SHP77 (cell line): ENCODE measurements around the gene SLC35A1.

Source experiments
- DNase-seq, 2 experiments: peaks; one replicate each; lab custom pipeline; 2025; lab: John Stamatoyannopoulos, UW

Gene SLC35A1

DNA sequence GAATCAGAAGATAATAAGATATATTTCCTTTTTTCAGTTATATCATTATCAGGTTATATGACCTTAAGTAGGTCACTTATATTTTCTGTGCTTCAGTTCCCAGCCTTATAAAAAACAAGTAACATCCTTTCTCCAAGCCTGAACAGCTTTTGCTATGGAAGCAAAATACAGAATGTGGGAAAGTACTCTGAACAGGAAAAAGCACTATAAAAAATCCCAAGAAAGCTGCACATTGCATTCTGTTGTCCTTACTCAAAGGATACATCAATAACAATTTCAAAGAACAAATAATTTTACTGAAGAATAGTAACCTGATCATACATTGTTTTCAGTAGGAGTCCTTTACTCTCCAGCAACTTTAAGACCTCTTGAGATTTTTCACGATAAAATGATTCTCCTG lies 56.4 kb downstream of the SLC35A1 start:
- DNase-seq = no peak

DNA sequence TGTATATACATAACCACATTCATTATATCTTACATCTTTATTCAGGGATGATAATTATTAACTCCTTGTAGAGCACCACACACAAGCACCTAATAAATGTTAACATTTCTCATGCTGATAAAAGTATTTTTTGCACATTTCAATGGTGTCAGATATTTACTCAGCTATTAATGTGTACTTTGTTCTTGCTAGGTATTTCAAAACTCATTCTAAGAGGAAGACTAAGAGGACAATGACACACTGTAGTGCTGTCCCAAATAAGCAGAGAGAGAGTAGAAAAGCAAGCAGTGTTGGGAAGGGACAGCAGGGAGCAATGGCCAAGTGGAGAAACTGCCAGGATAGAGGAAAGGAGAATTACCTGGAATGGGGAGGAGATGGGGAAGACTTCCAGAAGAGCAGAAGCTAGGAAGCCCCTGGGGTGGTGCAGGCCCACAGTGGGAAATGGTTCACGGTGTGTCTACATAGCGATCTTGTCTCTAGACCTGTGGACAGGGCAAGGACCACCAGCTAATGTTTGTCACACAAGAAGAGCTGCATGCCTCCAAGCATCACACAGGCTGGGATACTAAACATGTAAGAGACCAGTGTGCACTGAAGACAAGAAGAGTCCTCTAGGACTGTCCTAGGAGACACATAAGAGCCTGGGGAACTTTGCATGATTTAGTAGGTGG lies 61.7 kb downstream of the SLC35A1 start:
- DNase-seq = no peak

- no peak for DNase-seq
These were observed 65.9 kb downstream of the SLC35A1 start for GRCh38 chr6:87538510-87539260.

- DNase-seq = no peak
These were observed 66.8 kb downstream of the SLC35A1 start for GRCh38 chr6:87539554-87539953.

DNA sequence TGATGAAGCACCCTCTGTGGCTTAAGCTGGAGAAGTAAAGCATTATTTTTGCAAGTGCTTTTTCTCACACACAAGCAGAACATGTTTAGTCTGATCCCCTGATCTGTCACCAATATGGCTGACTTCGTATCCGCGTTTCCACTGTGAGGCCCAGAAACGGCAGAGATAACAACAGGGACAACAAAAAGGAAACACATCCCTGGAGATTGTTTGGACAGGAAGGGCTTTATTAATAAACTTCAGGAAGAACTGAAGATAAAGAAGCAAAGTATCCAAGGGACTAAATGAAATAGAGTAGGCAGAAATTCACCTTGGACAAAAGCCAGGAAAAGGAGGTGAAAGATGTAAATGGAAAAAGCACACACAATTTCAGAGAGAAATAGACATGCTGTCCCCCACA lies 67.8 kb downstream of the SLC35A1 start:
- DNase-seq = no peak

DNA sequence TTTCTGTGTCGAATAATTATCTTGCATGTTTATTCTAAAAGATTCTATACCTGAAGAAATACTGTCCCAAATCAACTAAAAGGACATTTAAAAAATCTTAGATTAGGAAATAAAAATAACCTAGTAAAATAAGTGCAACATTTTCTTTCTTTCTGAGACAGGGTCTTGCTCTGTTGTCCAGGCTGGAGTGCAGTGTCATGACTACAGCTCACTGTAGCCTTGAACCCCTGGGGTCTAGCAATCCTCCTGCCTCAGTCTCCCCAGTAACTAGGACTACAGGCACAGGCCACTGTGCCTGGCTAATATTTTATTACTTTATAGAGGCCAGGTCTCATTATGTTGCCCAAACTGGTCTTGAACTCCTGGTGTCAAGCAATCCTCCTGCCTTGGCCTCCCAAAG lies 68.3 kb downstream of the SLC35A1 start:
- no peak for DNase-seq

DNA sequence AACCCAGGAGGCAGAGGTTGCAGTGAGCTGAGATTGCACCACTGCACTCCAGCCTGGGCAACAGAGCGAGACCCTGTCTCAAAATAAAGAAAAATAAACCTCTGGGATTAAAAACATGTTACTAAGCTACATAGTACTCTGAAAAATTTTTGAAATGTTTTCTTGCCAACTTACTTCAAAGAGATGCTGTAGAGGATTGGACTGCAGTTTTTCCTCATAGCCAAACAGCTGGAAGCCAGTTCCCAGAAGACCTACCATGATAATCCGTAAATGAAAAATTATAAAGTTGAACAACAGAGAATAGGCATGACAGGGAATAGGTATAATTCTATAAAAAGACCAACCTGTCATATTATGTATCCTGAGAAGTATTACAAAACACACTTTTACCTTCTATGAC lies 69.0 kb downstream of the SLC35A1 start:
- DNase-seq = no peak

DNA sequence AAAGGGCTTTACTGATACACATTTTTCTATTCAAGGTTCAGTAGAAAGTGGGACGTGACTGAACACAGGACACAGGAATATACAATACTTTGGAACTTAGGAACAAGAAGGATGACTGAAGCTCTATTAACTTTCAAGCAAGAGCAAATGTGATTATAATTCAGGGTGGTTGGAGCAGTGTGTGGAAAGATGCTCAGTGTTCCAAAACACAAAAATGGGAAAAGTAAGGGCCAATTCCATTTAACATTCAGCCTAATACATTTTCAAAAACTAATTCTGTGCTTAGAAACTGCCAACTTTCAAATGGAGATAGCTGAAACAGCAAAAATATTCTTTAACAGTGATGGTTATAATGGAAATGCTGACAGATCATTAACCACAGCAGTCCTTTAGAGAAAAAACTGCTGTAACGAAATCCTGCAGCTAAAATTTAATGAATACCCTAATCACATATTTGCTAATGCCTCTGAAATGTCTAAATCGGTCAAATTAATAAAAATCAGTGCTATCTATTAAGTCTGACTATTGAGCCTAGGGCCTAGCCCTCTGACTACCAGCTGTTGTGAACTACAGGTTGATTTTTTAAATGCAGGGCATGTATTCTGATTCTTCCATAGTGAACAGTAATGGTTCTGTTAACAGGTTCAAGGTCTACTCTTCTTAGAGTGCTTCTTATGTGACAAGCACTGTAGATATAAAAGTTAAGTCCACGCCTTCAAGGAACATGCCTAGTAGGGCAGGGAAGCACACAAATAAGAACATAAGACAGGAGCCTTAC lies 71.1 kb downstream of the SLC35A1 start:
- no peak for DNase-seq

DNA sequence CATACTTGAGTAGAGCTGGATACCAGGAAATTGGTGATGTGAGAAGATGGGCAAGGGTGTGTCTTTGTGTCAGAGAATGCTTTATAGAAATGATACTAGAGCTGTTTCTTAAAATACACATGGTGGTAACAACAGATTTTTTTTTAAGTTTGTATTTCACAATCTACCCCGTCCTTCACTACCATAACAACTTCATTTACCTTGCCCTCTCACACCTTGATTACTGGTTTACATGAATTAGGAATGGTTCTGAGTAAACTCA lies 71.6 kb downstream of the SLC35A1 start:
- DNase-seq = no peak

DNA sequence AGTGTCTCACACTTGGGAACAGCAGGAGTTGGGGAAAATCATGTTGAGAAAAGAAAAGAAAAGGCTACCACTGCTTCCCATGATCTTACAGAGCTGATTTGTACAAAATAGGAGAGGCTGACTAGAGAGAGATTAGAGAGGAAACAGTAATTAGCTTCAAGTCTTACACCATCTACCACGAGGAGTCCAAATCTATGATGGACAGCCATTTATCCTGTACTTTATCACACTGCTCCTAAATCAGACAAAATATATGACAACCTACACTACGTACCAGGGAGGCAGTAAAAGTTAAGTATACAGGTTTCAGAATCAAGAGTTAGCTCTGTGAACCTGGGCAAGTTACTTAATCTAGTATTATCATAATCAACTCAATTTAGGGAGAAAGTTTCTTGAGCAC lies 79.0 kb downstream of the SLC35A1 start:
- no peak for DNase-seq

DNA sequence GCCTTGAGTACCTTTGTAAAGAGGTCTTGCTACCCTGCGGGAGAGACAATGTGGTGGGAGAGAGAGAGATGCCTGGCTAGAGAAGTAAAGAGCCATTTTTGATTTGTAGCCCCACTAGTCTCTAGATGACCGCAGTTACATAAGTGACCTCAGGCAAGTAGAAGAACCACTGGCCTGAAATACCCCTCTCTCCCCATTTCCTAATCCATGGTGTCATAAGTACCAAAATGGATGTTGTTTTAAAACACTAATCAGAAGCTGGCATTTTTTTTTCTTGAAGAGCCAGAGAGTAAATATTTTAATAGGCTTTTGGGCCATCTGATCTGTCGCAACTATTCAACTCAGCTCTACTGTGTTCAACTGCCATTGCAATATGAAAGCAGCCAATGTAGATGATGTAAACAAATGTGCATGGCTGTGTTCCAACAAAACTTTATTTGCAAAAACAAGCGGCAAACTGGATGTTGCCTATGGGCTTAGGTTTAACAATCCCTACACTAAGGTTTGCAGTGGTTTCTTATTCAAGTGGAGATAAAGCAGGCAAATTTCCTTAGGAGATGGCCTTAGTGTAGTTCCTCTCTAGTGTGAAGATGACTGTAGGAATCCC lies 80.5 kb downstream of the SLC35A1 start:
- DNase-seq = no peak

DNA sequence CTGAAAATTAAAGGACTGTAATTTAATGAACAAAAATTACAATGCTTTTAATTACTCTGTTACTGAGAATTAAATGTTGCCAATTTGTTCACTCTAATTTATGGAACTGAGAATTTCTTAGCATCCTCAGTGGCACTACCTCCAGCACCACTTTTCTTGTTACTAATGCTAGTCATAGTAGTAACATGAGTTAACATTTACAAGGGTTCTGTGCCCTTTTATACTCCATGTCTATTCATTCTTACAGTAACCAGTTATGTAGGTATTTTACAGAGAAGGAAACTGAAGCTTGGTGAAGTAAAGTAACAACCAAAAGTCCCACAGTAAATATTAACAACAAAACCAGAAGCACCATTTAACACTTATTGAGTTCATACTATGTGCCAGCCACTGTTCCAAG lies 82.7 kb downstream of the SLC35A1 start:
- DNase-seq = no peak

DNA sequence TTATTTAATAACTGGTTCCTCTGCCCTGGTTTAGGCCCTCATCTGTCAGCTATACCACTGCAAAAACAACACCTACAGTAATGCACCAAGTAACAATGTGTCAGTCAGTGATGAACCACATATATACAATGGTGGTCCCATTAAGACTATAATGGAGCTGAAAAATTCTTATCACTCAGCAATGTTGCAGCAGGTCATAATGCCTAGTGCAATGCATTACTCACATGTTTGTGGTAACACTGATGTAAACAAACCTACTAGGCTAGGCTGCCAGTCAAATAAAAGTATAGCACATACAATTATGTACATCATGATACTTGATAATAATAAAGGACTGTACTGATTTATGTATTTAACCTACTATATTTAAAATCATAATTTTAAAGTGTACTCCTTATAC lies 85.7 kb downstream of the SLC35A1 start:
- DNase-seq = no peak

- no peak for DNase-seq
These were observed 88.2 kb downstream of the SLC35A1 start for GRCh38 chr6:87561017-87561416.
